ENCODE data around the gene INHBA. TPM values are rescaled to one million over a fixed set of nuclear protein-coding genes. Genes with fewer than 3 reads are reported as not detected.

INHBA gene
- under 1 TPM in 1 of 3 donors, not detected in 2; 0.65 TPM for total RNA-seq
- total RNA-seq (2013): 0.02 TPM

GRCh38 chr7:41702635-41703371, at the start of gene INHBA:
TSS of gene INHBA (minus strand) at chr7:41703090. CDS start at chr7:41700374, 2,716 bp downstream.
- H3K27ac Mint-ChIP-seq: peak within 1 kb of the TSS in 1 of 2 donors; percentile 90
- 90% methylated on average over 2 of the region's 3 CpGs for WGBS (ENCODE audit: insufficient coverage)
- peak within 1 kb of the TSS; percentile 49 for H3K4me3 Mint-ChIP-seq
- Histone ChIP-seq H3K27me3 (ENCODE audit: control insufficient read depth, insufficient read depth, low read length) (peaks cover 3% of the 10 kb centered on the region), H3K36me3 (ENCODE audit: control insufficient read depth, insufficient read depth, low read length) (no peaks in the 10 kb centered on the region), H3K4me3 (ENCODE audit: low read length) (no peak within 1 kb of the TSS), H3K4me1 (ENCODE audit: control insufficient read depth, insufficient read depth, low read length) (peaks cover 22% of the 10 kb centered on the region), H3K9me3 (ENCODE audit: control insufficient read depth, insufficient read depth, low read length) (no peaks in the 10 kb centered on the region), H3K27ac (ENCODE audit: low read length) (no peak within 1 kb of the TSS)
- H3K9me3 Mint-ChIP-seq: no peaks in the 10 kb centered on the region
- peaks cover 19 to 27% of the 10 kb centered on the region in 2 donors for H3K4me1 Mint-ChIP-seq
- DNase-seq (no peak), ATAC-seq (no peak)
- peaks cover 29 to 63% of the 10 kb centered on the region in 2 donors for H3K27me3 Mint-ChIP-seq (ENCODE audit: low read depth in 2 of 2)
- no peaks in the 10 kb centered on the region for H3K36me3 Mint-ChIP-seq
- no peak for TF ChIP-seq CTCF (IDR thresholded peaks at IDR 0.05)
- intact Hi-C loops (cut with micrococcal nuclease): loop anchor here (10.0 kb wide), 1 partner anchor 192 kb away; no protein-coding TSS in a partner anchor

DNA sequence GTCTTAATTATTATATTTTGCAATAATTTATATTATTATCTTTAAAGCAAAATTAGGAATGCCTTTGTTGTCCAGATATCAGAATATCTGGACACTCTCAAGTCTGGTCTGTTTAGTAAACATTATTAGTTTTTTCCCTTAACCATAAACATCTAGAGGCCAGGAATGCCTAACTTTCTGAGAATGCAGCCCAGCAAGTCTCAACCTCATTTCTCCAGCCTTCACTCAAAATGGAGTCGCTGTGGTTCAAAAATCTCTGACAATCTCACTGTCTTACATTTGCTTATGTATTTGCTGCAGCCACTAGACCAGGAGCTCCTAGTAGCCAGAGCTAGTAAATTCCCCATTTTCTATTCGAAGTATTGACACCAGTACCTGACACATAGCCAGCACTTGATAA, 49.7 kb upstream of the INHBA start:
- TF ChIP-seq CTCF (IDR thresholded peaks at IDR 0.05): no peak
- intact Hi-C loops (cut with micrococcal nuclease): no loop called here
- H3K27ac Mint-ChIP-seq: no peak overlapping the region
- Histone ChIP-seq H3K4me1 (ENCODE audit: control insufficient read depth, insufficient read depth, low read length) (no peaks in the 10 kb centered on the region), H3K4me3 (ENCODE audit: low read length) (no peak overlapping the region), H3K27me3 (ENCODE audit: control insufficient read depth, insufficient read depth, low read length) (no peaks in the 10 kb centered on the region), H3K36me3 (ENCODE audit: control insufficient read depth, insufficient read depth, low read length) (no peaks in the 10 kb centered on the region), H3K27ac (ENCODE audit: low read length) (no peak overlapping the region), H3K9me3 (ENCODE audit: control insufficient read depth, insufficient read depth, low read length) (peaks cover 3% of the 10 kb centered on the region)
- ATAC-seq (no peak), DNase-seq (no peak)
- H3K36me3 Mint-ChIP-seq: no peaks in the 10 kb centered on the region
- H3K9me3 Mint-ChIP-seq: peaks cover 2% of the 10 kb centered on the region in 2 donors
- no peaks in the 10 kb centered on the region for H3K27me3 Mint-ChIP-seq (ENCODE audit: low read depth in 2 of 2)
- H3K4me3 Mint-ChIP-seq: no peak overlapping the region
- H3K4me1 Mint-ChIP-seq: no peaks in the 10 kb centered on the region
- 69% methylated on average over 2 of the region's 2 CpGs for WGBS (ENCODE audit: insufficient coverage)

- no peak for DNase-seq
- intact Hi-C loops (cut with micrococcal nuclease): no loop called here
- no peaks in the 10 kb centered on the region for H3K4me1 Mint-ChIP-seq
- Histone ChIP-seq H3K4me3 (ENCODE audit: low read length) (no peak overlapping the region), H3K9me3 (ENCODE audit: control insufficient read depth, insufficient read depth, low read length) (no peaks in the 10 kb centered on the region), H3K27ac (ENCODE audit: low read length) (no peak overlapping the region), H3K27me3 (ENCODE audit: control insufficient read depth, insufficient read depth, low read length) (no peaks in the 10 kb centered on the region), H3K4me1 (ENCODE audit: control insufficient read depth, insufficient read depth, low read length) (no peaks in the 10 kb centered on the region), H3K36me3 (ENCODE audit: control insufficient read depth, insufficient read depth, low read length) (no peaks in the 10 kb centered on the region)
- TF ChIP-seq CTCF (IDR thresholded peaks at IDR 0.05): no peak
- no peak overlapping the region for H3K27ac Mint-ChIP-seq
- H3K36me3 Mint-ChIP-seq: peaks cover under 1% of the 10 kb centered on the region
- peaks cover 2% of the 10 kb centered on the region in 2 donors for H3K9me3 Mint-ChIP-seq
- H3K27me3 Mint-ChIP-seq (ENCODE audit: low read depth in 2 of 2): no peaks in the 10 kb centered on the region
- 67% methylated on average over 1 of the region's 1 CpG for WGBS (ENCODE audit: insufficient coverage)
- no peak overlapping the region for H3K4me3 Mint-ChIP-seq
- no peak for ATAC-seq
Measured at GRCh38 chr7:41750661-41751540, 48.0 kb upstream of the INHBA start.
